Left lung (tissue), 10 donors: Measurements from ENCODE around the gene TMEM205. TPM values are rescaled to one million over a fixed set of nuclear protein-coding genes. Genes with fewer than 3 reads are reported as not detected.
A peak's percentile ranks its signal among the peaks of the same experiment; 100 is the strongest.
"Not testable (repeated sequence)": the region's sequence is repeated elsewhere in the genome, so short reads cannot be mapped to it uniquely, and the experiment has no call there.

ENCODE experiments used
- ATAC-seq: fragments of 200-7000 bp; cut with Tn5 transposase; one replicate; pipeline ENCODE4 v1.9.1; 2020; ENCODE audit warnings: moderate library complexity
- DNase-seq, 4 donors: peaks; one replicate each; pipeline ENCODE4 v3.0.0-alpha.2; 2013 to 2020
- H3K27ac ChIP-seq, 2 donors: fragments of 200-600 bp; sonication (generic) in 1 of 2; one replicate each; pipeline versions ENCODE4 v1.5.0 to v1.8.0; 2020 to 2021
- H3K27me3 ChIP-seq, 2 donors: fragments of 200-600 bp; sonication (generic) in 1 of 2; one replicate each; pipeline versions ENCODE4 v1.5.0 to v1.8.0; 2020 to 2021
- H3K36me3 ChIP-seq, 2 donors: fragments of 200-600 bp; sonication (generic) in 1 of 2; one replicate each; pipeline versions ENCODE4 v1.5.0 to v1.8.0; 2020 to 2021
- H3K4me1 ChIP-seq, 2 donors: fragments of 200-600 bp; one replicate each; pipeline ENCODE4 v1.8.0; 2021
- H3K4me3 ChIP-seq, 2 donors: fragments of 200-600 bp; sonication (generic) in 1 of 2; one replicate each; pipeline versions ENCODE4 v1.5.0 to v1.8.0; 2020 to 2021; ENCODE audit warnings: mild to moderate bottlenecking in 1 of 2
- H3K9me3 ChIP-seq, 2 donors: fragments of 200-600 bp; sonication (generic) in 1 of 2; one replicate each; pipeline versions ENCODE4 v1.5.0 to v1.8.0; 2020 to 2021
- CTCF ChIP-seq, 2 donors: fragments of 200-600 bp; sonication (generic) in 1 of 2; IDR thresholded peaks; one replicate each; pipeline versions ENCODE4 v1.5.0 to v1.8.0; 2021; ENCODE audit warnings: antibody characterized with exemption in 2 of 2
- intact Hi-C, 2 donors: fragments of 100-400 bp; cut with DNase I; formaldehyde crosslinking; loops; one replicate each; pipeline versions ENCODE4 v1.11.2 to v1.14.2; 2022
- polyA plus RNA-seq, 6 donors: library from polyadenylated mRNA; unstranded; fragments of 120-200 nt; gene quantifications; one replicate each; pipeline ENCODE4 v1.2.1, GENCODE V29; 2013; ENCODE audit not compliant: insufficient read length in 6 of 6
- total RNA-seq, 2 donors: library from RNA; stranded (reverse); fragmentation: NEBNext Ultra II Directional; extraction: Animal tissue kit (Norgen Biotek cat#: 25700); gene quantifications; one replicate each; pipeline ENCODE4 v1.2.1, GENCODE V29; 2021
- donor health status: DM: no; HTN: yes; CAD: no.
- donor health status: DM: no; HTN: no; CAD: no.

The TMEM205 gene
- total and polyA plus RNA-seq, 8 donors = 71.4 to 88.0 (median 79.0) TPM

- Histone ChIP-seq H3K27ac (peak overlapping the region in 1 of 2 donors; percentile 94), H3K9me3 (no peaks in the 10 kb centered on the region), H3K36me3 (peaks cover 0 to 17% of the 10 kb centered on the region in 2 donors), H3K4me3 (peak overlapping the region in 1 of 2 donors; percentile 22), H3K4me1 (peaks cover 26 to 96% of the 10 kb centered on the region in 2 donors), H3K27me3 (no peaks in the 10 kb centered on the region)
- TF ChIP-seq CTCF (IDR thresholded peaks at IDR 0.05) = peak in 1 of 2 donors; percentile 6
- peak; percentile 2 for ATAC-seq
- peak in 1 of 4 donors; percentile 54 for DNase-seq
- intact Hi-C loops = no loop called here
These were observed 24.6 kb downstream of the TMEM205 start for GRCh38 chr19:11321191-11322126.

- intact Hi-C loops, ATAC-seq, H3K9me3 ChIP-seq, H3K27me3 ChIP-seq, H3K36me3 ChIP-seq: not testable (repeated sequence)
- peaks cover 26 to 86% of the 10 kb centered on the region in 2 donors for H3K4me1 ChIP-seq
- H3K4me3 ChIP-seq = peak overlapping the region in 1 of 2 donors; percentile 22
- H3K27ac ChIP-seq = peak overlapping the region in 1 of 2 donors; percentile 94
- peak in 1 of 4 donors; percentile 6 for DNase-seq
These were observed 25.6 kb downstream of the TMEM205 start for GRCh38 chr19:11320278-11320995.

GRCh38 chr19:11306337-11306736, 39.7 kb downstream of the TMEM205 start:
- no peak overlapping the region for H3K27ac ChIP-seq
- no peaks in the 10 kb centered on the region for H3K36me3 ChIP-seq
- ATAC-seq (no peak), DNase-seq (peak in 1 of 4 donors; percentile 19)
- no peak for TF ChIP-seq CTCF (IDR thresholded peaks at IDR 0.05)
- intact Hi-C loops = no loop called here
- H3K9me3 ChIP-seq = no peaks in the 10 kb centered on the region
- H3K27me3 ChIP-seq = no peaks in the 10 kb centered on the region
- no peaks in the 10 kb centered on the region for H3K4me1 ChIP-seq
- H3K4me3 ChIP-seq = no peak overlapping the region

- H3K9me3 ChIP-seq = no peaks in the 10 kb centered on the region
- H3K4me1 ChIP-seq = no peaks in the 10 kb centered on the region
- DNase-seq (no peak), ATAC-seq (no peak)
- H3K36me3 ChIP-seq = no peaks in the 10 kb centered on the region
- no peak for TF ChIP-seq CTCF (IDR thresholded peaks at IDR 0.05)
- no peak overlapping the region for H3K4me3 ChIP-seq
- intact Hi-C loops = no loop called here
- no peaks in the 10 kb centered on the region for H3K27me3 ChIP-seq
- H3K27ac ChIP-seq = no peak overlapping the region
These were observed 41.1 kb downstream of the TMEM205 start for GRCh38 chr19:11304936-11305335.

GRCh38 chr19:11300811-11301120, 45.3 kb downstream of the TMEM205 start:
- Histone ChIP-seq H3K9me3 (no peaks in the 10 kb centered on the region), H3K27ac (no peak overlapping the region), H3K4me3 (no peak overlapping the region), H3K27me3 (no peaks in the 10 kb centered on the region), H3K4me1 (peaks cover 0 to 17% of the 10 kb centered on the region in 2 donors), H3K36me3 (no peaks in the 10 kb centered on the region)
- TF ChIP-seq CTCF (IDR thresholded peaks at IDR 0.05) = no peak
- ATAC-seq (no peak), DNase-seq (peak in 1 of 4 donors; percentile 2)
- intact Hi-C loops = no loop called here
